GM21529 (cell line): ENCODE data around the gene YIPF2.

Experiments used
- ATAC-seq: cut with Tn5 transposase; IDR thresholded peaks from one replicate; pipeline ENCODE4 v1.9.1; 2021; ENCODE audit not compliant: unreplicated experiment

Gene YIPF2

GRCh38 chr19:10911579-10912363 is 16.7 kb downstream of the YIPF2 start:
- ATAC-seq, result no peak

GRCh38 chr19:10908380-10908960 is 20.0 kb downstream of the YIPF2 start:
- ATAC-seq, result no peak

- no peak for ATAC-seq
Measured at GRCh38 chr19:10907925-10908324, 20.5 kb downstream of the YIPF2 start.

GRCh38 chr19:10899151-10899653 is 29.2 kb downstream of the YIPF2 start:
- ATAC-seq, result no peak

- ATAC-seq, result no peak
Measured at GRCh38 chr19:10898633-10899032, 29.8 kb downstream of the YIPF2 start.

DNA sequence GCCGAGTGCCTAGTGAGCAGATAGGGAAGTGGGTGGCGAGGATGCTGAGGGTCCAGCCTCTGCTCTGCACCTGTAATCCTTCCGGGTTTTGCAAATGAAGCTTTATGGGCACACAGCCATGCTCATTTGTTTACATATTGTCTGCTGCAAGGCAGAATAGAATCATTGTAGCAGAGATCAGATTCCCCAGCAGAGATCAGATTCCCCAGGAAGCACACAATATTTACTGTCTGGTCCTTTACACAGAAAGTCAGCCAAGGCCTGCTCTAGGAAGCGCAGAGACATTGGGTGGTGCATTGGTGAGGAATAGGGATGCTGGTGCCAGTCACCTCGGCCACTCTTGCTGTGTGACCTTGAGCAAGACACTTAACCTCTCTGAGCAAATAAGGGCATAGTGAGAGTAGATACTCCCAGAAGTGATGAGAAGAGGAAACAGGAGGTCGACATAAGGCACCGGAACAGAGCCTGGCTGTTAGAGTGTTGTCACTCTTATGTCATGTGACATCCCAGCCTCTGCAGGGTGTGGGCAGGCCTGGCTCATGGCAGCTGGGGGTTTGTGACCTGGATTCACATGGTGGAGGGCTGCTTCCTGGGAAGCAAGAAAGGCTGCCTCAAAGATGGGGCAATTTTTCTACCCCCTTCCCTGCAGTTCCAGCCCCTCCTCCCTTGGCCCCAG is 31.4 kb downstream of the YIPF2 start:
- no peak for ATAC-seq

- ATAC-seq, result no peak
Measured at GRCh38 chr19:10895920-10896319, 32.5 kb downstream of the YIPF2 start.

- ATAC-seq, result no peak
Measured at GRCh38 chr19:10895363-10895762, 33.1 kb downstream of the YIPF2 start.

DNA sequence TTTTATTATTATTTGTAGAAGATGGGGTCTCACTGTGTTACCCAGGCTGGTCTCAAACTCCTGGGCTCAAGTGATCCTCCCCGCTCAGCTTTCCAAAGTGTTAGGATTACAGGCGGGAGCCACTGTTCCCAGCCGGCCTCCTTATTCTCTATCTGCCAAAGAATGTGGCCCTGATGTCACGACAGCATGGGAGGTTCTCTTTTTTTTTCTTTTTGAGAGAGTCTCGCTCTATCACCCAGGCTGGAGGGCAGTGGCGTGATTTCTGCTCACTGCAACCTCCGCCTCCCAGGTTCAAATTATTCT is 33.6 kb downstream of the YIPF2 start:
- ATAC-seq, result no peak

DNA sequence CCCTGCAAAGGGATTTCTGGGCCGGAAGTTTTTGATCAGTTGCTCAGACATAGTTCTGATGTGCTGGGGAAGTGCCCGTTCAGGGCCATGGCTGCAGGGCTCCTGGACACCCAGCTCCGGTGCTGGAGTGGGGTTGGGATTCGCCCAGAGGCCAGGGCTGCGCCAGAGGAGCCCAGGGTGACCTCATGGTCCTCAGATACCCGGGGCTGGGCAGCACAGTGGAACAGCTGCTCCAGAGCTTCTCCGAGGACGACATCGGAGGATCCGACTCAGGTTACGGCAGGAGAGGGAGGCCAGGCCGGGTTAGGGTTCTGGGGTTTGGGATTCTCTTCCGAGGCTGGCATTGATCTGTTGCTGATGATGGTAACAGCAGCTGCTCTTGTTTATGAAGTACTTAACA is 36.2 kb downstream of the YIPF2 start:
- ATAC-seq, result no peak

DNA sequence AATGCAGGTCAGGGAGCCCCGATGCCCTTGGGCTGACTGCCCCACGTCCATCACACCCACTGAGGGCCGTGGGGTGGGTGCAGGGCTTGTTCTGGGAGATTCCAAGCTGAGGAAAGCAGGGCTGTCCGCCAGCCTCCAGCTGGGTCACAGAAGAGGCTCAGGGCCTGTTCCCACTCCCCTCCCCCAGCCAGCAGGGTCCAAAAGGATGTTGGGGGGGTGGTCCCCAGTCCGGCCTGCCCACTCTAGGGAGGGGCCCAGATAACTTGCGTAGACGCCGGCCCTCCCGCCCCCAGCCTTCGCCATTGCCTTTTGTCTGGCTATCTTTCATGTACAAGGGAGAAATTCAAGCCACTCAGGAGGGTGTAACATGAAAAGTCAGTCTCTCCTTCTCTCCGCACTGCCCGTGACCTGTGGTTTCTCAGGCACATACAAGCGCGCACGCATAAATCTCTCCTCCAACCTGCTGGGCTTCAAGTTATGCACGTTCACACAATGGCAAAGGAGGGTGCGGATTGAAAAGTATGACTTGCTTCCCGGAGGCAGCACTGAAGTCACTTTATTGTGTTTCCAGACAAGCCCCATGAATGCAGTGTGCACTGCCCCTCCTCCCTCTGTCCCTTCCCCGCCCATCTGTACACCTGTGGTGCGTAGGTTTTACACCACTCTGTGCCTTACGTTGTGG is 36.9 kb downstream of the YIPF2 start:
- ATAC-seq, result no peak

GRCh38 chr19:10889880-10890279 is 38.6 kb downstream of the YIPF2 start:
- no peak for ATAC-seq

- ATAC-seq, result no peak
Measured at GRCh38 chr19:10888421-10888866, 40.0 kb downstream of the YIPF2 start.

GRCh38 chr19:10887616-10888367 is 40.6 kb downstream of the YIPF2 start:
- ATAC-seq, result no peak

DNA sequence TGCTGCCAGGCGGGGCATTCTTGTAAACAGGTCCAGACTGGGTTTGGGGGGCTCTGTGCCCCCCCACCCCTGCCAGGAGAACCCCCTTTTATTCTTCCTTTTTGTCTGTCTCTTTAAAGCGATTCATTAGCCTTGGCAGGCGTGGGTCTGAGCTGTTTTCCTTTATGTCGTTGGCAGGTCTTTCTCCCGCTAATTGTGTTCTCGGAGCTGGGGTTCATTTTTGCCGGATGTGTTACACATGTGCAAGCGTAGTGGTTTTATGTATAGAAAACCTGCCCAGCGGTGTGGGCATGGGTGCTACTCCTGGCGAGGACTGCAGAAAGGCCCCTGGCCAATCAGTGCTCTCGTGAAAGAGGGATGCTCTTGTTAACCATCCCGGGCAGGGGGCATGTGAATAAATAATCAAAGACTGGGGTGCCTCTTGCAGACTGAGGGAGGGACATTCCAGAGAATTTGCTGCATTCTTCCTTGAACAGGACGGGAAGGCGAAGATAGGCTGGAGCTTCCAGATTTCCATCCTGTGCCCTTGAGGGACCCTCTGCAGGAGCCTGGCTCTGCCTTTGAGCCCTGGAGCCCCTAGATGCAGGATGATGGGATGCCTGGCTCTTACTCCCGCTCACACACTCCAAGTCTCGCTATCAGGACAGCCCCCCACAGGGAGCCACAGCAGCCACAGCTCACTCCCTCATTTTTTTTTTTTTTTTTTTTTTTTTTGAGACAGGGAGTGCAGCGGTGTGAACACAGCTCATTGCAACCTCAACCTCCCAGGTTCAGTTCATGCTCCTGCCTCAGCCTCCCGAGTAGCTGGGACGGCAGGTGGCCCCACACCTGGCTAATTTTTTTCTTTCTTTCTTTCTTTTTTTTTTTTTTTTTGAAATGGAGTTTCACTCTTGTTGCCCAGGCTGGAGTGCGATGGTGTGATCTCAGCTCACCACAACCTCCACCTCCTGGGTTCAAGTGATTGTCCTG is 43.0 kb downstream of the YIPF2 start:
- no peak for ATAC-seq

GRCh38 chr19:10884274-10884673 is 44.2 kb downstream of the YIPF2 start:
- ATAC-seq, result no peak

DNA sequence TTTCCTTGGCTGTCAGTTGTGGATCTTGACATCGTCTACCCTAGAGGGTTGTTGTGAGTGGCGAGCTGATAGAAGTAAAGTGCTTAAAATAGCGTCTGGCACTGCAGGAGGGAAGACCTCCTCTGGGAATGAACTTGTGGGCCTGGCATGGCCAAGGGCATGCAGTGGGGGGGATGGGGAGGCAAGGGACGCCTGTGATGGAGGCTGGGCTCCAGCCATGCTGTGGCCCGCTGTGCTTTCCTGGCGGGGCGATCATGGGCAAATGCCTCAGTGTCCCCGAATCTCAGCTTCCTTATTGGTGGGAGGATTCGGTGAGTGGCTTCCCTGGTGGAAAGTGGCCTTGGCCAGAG is 46.4 kb downstream of the YIPF2 start:
- ATAC-seq, result no peak

- no peak for ATAC-seq
Measured at GRCh38 chr19:10881403-10882107, 46.9 kb downstream of the YIPF2 start.

DNA sequence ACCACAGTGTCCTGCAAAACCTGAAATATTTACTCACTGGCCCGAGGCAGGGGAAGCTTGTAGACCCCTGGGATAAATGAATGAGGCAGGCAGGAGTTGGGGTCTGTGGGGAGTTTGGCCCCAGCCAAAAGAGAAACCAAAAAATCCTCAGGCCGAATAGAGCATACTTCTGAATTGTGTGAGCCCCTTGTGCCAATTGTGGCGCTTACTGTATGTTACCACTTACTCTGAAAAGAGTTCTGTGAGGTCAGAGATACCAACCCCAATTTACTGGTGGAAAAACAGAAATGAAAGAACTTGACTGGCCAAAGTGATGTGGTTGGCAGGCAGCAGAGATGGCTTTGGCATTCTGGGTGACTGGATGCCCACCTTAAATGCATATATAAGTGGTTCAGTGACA is 50.2 kb downstream of the YIPF2 start:
- no peak for ATAC-seq
